Measurements from ENCODE around the gene GGCX. TPM values are rescaled to one million over a fixed set of nuclear protein-coding genes. Genes with fewer than 3 reads are reported as not detected.

Gene GGCX
- total and polyA plus RNA-seq, 2 of the 13 experiments (the other 11 are each of a cell fraction or from before 2014, with no cell fraction given), result 72.5 to 103 TPM

DNA sequence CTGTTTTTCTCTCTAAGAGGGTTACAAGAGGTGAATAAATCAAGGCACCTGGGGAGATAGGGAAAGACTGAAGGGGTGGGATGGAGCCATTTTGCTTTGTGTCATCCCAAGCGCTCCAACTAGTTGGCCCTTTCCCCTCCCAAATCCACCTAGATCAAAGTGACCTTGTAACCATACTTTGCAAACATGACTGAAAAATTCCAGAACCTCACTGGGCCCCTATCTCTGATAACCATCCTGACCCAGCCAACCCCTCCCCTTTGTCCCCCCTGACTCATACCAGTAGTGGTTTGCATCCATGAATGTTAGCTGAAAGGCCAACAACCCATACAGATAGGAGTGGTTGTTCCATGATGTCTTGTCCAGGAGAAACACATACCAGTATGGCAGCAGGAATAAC is 3.1 kb downstream of the GGCX start (continued):
- TF ChIP-seq POGK (CRISPR knock-in tag; conservative IDR thresholded peaks at IDR 0.05) (no peak), ZC3H4 (CRISPR knock-in tag; IDR thresholded peaks at IDR 0.05; ENCODE audit: borderline replicate concordance) (no peak), TEAD3 (CRISPR knock-in tag; optimal IDR thresholded peaks at IDR 0.05; ENCODE audit: borderline replicate concordance) (peak; percentile 67), ZNF75D (CRISPR knock-in tag; IDR thresholded peaks at IDR 0.05; ENCODE audit: borderline replicate concordance) (no peak), HMG20B (CRISPR knock-in tag; conservative IDR thresholded peaks at IDR 0.05) (peak; percentile 33; the same call in 1 of the 2 replicates), HMG20A (CRISPR knock-in tag; IDR thresholded peaks at IDR 0.05; ENCODE audit: borderline replicate concordance) (no peak), ZSCAN9 (CRISPR knock-in tag; IDR thresholded peaks at IDR 0.05; ENCODE audit: borderline replicate concordance) (no peak), ZMYM4 (CRISPR knock-in tag; IDR thresholded peaks at IDR 0.05) (peak; percentile 66), NKX3-1 (CRISPR knock-in tag; IDR thresholded peaks at IDR 0.05) (no peak), SP1 (IDR thresholded peaks at IDR 0.05) (no peak), SP1 (CRISPR knock-in tag; IDR thresholded peaks at IDR 0.05) (no peak), NCOR1 (IDR thresholded peaks at IDR 0.05; ENCODE audit: borderline replicate concordance, low read length) (0 out of 2 replicates have a peak, but pooled peaks have one; percentile 18), ZNF253 (CRISPR knock-in tag; IDR thresholded peaks at IDR 0.05; ENCODE audit: borderline replicate concordance) (no peak), STAT5B (CRISPR knock-in tag; IDR thresholded peaks at IDR 0.05) (no peak), IKZF4 (CRISPR knock-in tag; IDR thresholded peaks at IDR 0.05; ENCODE audit: borderline replicate concordance, low read depth, not compliant biosample characterization) (no peak), KDM5B (CRISPR knock-in tag; IDR thresholded peaks at IDR 0.05; ENCODE audit: borderline replicate concordance) (0 out of 2 replicates have a peak, but pooled peaks have one; percentile 25), CEBPB (IDR thresholded peaks at IDR 0.05; ENCODE audit: borderline replicate concordance, low read depth, low read length) (no peak), SKIL (CRISPR knock-in tag; IDR thresholded peaks at IDR 0.05; ENCODE audit: borderline replicate concordance) (peak; percentile 42; the same call in 1 of the 2 replicates), SAP130 (CRISPR knock-in tag; IDR thresholded peaks at IDR 0.05; ENCODE audit: low read depth) (peak; percentile 52; the same call in 1 of the 2 replicates), CC2D1A (CRISPR knock-in tag; IDR thresholded peaks at IDR 0.05) (no peak), REL (CRISPR knock-in tag; conservative IDR thresholded peaks at IDR 0.05) (no peak), ZNF557 (CRISPR knock-in tag; IDR thresholded peaks at IDR 0.05) (0 out of 2 replicates have a peak, but pooled peaks have one; percentile 4), CCDC6 (CRISPR knock-in tag; IDR thresholded peaks at IDR 0.05) (no peak), POLR2A (IDR thresholded peaks at IDR 0.05; ENCODE audit: insufficient read depth in 1 of 2, low read depth in 2 of 2, low read length in 2 of 2) (no peak), BCL6 (CRISPR knock-in tag; IDR thresholded peaks at IDR 0.05) (no peak), TBX3 (IDR thresholded peaks at IDR 0.05; ENCODE audit: borderline replicate concordance) (no peak)
- TF ChIP-seq, protein P1, sequence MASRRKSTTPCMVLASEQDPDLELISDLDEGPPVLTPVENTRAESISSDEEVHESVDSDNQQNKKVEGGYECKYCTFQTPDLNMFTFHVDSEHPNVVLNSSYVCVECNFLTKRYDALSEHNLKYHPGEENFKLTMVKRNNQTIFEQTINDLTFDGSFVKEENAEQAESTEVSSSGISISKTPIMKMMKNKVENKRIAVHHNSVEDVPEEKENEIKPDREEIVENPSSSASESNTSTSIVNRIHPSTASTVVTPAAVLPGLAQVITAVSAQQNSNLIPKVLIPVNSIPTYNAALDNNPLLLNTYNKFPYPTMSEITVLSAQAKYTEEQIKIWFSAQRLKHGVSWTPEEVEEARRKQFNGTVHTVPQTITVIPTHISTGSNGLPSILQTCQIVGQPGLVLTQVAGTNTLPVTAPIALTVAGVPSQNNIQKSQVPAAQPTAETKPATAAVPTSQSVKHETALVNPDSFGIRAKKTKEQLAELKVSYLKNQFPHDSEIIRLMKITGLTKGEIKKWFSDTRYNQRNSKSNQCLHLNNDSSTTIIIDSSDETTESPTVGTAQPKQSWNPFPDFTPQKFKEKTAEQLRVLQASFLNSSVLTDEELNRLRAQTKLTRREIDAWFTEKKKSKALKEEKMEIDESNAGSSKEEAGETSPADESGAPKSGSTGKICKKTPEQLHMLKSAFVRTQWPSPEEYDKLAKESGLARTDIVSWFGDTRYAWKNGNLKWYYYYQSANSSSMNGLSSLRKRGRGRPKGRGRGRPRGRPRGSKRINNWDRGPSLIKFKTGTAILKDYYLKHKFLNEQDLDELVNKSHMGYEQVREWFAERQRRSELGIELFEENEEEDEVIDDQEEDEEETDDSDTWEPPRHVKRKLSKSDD (CRISPR knock-in tag; IDR thresholded peaks at IDR 0.05; ENCODE audit: low read depth), result 0 out of 2 replicates have a peak, but pooled peaks have one; percentile 46

All from HepG2 (cell line).